GM21576 (cell line): ENCODE results near the gene PADI3.
"Not testable (repeated sequence)": the region's sequence is repeated elsewhere in the genome, so short reads cannot be mapped to it uniquely, and the experiment has no call there.

Experiments
- ATAC-seq: cut with Tn5 transposase; IDR thresholded peaks from one replicate; pipeline ENCODE4 v1.9.1; 2021; ENCODE audit warnings: mild to moderate bottlenecking, moderate library complexity; ENCODE audit not compliant: unreplicated experiment

Gene PADI3

GRCh38 chr1:17321857-17322390, 73.0 kb downstream of the PADI3 start:
- not testable (repeated sequence) for ATAC-seq

- no peak for ATAC-seq
Observed at GRCh38 chr1:17328855-17329254, 80.0 kb downstream of the PADI3 start.

- no peak for ATAC-seq
Observed at GRCh38 chr1:17329610-17330009, 80.7 kb downstream of the PADI3 start.

GRCh38 chr1:17330856-17331255, 82.0 kb downstream of the PADI3 start:
- ATAC-seq = no peak

GRCh38 chr1:17333081-17333480, 84.2 kb downstream of the PADI3 start:
- no peak for ATAC-seq
